GM18520 (cell line): ENCODE results near the gene MTA3.

Experiments used
- ATAC-seq: cut with Tn5 transposase; IDR thresholded peaks from one replicate; pipeline ENCODE4 v1.9.1; 2021; ENCODE audit not compliant: unreplicated experiment

The MTA3 gene

GRCh38 chr2:42758751-42759150 is 190.3 kb downstream of the MTA3 start:
- ATAC-seq, result no peak

DNA sequence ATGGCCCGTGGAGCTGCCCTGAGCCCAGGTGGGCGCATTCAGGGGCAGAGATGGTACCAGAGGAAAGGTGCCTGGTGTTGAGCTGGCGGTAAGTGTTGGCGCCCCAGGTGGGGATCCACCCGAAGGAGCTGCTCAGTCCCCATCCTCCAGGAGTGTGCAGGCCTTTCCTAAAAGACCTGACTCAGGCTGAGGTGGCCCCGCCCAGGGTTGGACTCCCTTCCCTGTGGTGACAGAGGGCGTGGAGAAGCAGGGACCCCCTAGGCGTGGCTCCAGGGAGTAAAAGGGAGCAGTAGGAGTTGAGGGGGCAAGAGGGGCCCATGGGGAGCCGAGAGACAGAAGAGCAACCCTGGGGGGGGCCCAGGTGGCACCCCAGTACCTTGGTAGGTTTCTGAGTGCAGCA is 193.1 kb downstream of the MTA3 start:
- ATAC-seq, result no peak

DNA sequence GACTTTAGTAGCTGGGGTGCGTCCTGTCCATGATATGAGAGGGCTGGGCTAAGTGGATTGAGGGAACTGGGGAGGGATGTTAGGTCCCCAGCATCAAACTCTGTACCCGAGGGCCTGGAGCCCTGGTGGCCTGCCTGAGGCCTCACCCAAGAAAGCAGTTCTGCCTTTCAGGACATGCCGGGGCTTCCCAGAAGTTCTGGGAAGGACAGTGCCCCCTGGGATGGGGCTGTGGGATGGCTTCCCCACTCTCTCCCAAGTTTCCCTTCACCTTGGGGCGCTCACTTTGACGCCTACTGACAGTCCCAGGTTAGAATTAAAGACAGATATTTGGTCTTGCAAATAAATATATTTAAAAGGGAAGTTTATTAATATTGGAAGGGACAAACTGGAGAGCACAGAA is 193.7 kb downstream of the MTA3 start:
- no peak for ATAC-seq

- ATAC-seq, result no peak
Observed at GRCh38 chr2:42762823-42763804, 194.7 kb downstream of the MTA3 start.

DNA sequence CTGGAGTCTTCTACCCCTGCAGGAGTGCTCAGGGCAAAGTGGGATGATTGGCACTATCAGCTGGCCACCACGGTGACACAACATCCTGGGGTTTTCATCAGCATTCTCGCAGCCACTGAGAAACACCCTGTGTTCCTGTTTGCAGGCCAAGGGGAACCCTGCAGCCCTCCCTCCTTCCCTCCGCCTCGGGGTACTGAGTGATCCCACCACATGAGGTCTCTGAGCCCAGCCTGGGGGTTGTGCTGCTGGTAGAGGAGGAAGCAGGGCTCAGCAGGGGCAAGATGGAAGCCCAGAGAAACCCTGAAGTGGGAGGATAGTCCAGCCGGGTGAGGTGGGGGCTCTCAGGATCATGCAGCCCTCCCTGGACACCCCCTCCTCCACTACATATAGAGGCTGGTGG is 195.7 kb downstream of the MTA3 start, which contains the start of gene OXER1:
OXER1 (minus strand) TSS at position 40 of the 400 bp plus-strand sequence. CDS start 73 bp downstream, outside the sequence.
- ATAC-seq, result no peak

DNA sequence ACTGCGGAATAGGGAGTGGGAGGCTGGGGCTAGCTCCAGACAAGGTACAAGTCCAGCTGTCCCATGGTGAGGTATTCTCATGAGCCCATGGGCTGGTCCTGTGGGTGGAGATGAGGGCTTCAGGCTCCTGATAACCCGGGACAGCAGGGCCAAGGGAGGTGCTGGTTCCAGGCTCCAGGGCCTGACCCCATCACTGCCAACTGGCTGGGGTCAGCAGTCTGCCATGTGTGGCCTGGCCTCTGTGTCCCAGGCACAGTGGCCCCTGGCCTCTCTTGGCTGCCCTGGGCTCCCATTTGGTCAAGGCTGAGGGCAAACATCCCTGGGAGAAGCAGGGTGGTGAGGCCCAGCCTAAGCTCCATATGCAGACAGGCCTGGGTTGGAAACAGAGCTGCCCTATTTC is 196.5 kb downstream of the MTA3 start:
- no peak for ATAC-seq

DNA sequence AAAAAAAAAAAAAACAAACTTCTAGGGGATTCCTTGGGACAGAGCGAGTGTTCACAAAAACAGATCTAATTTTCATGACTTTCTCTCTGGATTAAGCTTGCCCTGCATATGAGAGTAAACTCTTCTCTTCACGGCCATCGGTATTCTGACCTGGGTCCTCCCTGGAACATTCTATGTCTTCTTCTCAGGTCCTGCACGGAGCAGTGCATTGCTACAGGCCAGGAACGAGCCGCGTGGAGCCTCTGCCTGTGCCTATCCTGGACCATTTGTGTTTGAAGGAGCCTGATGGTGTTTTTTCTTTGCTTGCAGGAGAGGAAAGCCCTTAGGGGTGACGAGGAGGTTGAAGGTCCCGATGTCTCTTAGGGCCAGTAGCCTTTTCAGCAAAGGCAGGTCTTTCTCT is 197.3 kb downstream of the MTA3 start:
- no peak for ATAC-seq

DNA sequence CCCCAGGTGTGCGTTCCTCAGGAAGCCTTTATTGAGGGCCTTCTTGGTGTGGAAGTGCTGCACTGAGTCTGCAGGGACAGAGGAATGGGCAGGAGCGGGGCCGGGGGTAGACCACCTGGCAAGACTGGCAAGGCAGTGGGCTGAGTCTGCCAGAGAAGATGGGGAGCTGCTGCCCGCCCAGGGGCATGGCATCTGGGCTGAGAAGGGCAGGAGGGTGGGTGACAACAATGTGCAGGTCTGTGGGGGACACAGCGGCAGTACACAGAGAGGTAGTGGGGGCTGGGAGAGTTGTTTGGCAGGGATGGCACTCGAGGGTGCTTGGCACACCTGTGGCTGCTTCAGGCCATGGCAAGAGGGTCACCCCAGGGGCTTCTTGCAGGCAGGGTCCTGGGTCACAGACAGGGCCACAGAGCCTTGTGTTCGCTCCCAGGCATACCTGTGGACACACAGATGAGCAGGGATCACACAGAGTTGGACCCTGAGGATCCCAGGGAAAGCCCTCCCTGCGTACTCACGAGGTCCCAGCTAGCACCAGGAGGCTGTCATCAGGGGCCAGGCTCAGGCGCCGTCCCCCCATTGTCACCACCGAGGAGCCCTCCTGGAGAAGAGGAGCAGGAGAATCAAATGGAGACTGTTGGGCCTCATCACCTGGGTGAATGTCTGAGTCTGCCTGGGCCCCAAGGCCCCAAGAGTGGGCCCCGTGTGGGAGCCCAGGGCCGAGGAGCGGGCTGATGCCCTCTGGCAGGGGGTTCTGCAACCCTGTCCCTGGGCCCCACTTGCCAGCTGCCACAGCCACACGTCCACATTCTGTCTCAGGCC is 198.9 kb downstream of the MTA3 start:
- ATAC-seq, result no peak

GRCh38 chr2:42767899-42768705 is 199.7 kb downstream of the MTA3 start:
- ATAC-seq, result no peak

DNA sequence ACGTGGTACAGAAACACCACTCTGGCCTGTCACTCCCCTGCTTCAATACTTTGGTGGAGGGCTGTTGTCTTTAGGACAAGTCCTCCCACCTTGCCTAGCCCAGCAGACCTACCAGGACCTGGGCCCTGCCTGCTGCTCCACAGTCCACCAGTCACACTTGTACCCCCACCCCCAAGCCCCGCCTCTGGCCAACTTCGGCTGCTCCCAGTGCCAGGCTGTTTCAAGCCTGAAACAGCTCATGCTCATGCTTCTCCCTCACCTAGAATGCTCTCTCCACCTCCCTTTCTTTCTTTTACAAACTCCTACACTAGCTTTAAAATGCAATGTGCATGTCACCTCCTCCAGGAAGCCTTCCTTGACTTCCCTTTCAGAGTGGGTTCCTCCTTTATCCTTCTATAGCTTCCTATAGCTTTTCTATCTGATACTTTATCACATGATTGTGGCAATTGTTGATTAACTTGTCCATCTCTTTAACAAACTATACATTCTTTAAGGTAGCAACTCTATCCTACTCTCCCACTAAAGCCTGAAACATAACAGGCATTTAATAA is 200.3 kb downstream of the MTA3 start:
- no peak for ATAC-seq

DNA sequence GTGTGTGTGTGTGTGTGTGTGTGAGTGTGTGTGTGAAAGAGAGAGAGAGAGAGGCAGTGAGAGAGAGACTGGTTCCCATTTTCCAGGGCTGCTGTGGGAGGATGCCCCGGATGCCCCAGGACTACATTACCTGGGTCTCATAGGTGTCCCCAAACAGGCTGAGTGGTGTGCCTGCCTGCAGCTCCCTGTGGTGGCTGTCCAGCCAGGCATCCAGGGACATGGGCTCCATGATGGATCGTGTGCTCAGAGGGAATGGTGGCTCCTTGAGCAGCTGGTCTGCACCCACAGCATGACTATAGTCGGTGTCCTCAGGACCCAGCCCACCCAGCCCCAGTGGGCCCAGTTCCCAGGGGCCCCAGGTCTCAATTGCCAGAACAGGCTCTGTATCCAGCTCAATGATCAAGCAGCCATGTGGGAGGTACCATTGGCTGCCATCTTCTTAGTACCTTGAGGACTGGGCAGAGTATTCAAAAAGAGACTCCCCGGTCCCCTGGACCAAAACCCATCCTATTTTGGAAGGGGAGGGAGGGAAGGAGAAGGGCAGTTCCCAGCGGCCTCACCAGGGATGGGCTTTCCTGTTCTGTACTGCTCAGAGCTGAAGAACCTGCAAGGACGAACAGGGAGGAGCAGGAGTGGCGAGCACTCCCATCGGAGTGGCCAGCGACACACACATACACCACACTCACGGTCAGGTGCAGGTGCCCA is 201.3 kb downstream of the MTA3 start:
- ATAC-seq, result no peak

DNA sequence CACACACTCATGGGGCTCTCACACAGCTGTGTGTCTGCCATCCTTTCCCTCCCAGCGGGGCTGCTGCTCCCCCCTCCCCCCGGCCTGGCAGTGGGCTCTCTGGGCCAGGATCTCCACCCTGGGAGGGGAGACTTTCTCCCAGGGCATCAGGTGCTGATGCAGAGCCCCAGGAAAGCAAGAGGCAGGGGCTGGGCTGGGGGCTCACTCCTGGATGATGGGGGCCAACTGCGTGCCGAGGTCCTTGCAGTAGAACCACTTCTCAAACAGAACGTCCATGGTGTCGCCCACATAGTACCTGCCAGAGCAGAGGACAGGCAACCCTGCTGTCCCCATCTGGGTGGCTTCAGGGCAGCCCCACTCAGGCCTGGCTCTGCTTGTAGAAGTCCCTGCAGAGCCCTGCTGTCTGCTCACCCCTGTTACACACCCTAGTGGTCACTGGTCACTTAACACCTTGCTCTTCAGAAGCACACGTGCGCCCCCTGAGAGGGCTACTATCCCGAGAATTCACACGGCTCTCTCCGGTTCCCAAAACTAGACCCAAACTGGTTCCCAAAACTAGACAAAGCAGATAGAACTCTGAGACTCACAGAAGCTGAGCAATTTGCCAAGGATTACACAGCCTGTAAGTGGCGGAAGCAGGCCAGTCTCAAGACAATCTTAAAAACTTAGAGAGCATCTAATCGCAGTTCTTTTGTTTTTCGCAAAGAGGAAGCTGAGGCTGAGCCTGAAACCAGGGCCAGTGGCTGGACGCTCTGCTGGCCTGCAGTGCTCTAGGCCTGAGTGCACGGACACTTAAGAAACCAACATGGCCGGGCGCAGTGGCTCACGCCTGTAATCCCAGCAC is 202.1 kb downstream of the MTA3 start:
- no peak for ATAC-seq

- ATAC-seq, result no peak
Observed at GRCh38 chr2:42771546-42772153, 203.2 kb downstream of the MTA3 start.

DNA sequence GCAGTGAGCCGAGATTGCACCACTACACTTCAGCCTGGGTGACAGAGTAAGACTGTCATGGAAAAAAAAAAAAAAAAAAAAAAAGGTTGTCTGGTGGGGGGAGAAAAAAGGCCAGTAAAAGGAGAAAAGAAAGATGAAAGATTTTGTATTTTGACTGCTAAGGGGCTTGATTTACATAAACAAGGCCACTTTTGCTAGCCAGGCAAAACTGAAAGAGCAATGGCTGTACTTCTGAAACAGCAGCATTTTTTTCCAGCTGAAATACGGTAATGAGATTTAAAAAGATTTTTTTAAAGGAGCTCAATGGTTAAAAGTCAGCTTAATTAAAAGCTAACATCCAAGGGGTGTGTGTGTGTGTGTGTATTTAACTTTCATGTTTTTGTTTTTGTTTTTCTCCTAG is 206.8 kb downstream of the MTA3 start:
- ATAC-seq, result no peak

DNA sequence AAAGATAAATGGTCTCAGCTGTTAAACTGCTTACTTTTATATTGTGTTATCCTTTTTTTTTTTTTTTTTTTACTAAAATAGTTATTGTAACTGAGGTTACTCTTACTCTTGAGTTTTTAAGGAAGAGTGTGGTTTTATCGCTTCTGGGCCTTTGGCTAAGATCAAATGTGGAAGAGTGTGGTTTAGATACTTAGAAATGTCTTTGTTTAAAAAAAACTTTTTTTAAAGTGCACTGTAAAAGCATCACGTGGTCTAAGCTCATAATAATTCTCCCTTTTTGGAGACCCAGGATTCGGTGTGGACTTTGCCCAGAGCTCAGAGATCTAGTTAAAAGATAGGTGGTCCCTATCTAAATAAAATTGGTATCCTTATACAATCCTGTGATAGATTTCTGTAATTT is 207.4 kb downstream of the MTA3 start:
- ATAC-seq, result no peak

DNA sequence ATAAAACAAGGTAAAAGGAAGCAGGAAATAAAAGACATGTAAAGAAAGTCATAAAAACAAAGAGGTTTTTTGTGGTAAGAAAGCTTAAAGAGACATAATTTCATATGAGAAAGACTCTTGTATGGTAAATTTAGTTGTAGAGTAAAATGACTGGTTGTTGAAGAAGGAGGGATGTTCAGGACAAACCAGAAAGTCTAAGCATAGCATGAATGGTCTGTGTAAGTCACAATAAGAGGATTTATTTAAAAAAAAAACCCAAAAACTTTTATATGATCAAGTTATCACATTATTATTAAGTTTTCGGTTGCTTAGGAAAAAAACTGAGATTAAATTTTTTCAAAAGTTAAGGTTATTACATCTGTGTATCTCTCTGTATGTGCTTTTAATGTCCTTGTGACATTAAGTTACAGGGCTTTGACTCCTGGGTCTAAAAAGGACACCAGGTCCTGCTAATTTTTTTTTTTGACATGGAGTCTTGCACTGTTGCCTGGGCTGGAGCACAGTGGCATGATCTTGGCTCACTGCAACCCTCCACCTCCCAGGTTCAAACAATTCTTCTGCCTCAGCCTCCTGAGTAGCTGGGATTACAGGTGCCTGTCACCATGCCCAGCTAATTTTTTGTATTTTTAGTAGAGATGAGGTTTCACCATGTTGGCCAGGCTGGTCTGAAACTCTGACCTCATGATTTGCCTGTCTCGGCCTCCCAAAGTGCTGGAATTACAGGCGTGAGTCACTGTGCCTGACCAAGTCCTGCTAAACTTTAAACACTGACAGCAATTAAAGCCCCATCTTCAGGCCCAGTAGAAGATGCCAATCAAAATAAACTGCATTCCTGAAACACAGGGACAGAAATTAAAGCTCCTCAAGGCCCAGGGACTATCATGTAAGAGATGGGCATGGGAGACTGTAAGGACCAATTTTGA is 209.7 kb downstream of the MTA3 start:
- no peak for ATAC-seq

- ATAC-seq, result no peak
Observed at GRCh38 chr2:42781181-42781580, 212.7 kb downstream of the MTA3 start.

GRCh38 chr2:42783511-42783910 is 215.1 kb downstream of the MTA3 start:
- ATAC-seq, result no peak
